Measurements from ENCODE around the gene B3GAT3. TPM values are rescaled to one million over a fixed set of nuclear protein-coding genes. Genes with fewer than 3 reads are reported as not detected.
"Not testable (repeated sequence)": the region's sequence is repeated elsewhere in the genome, so short reads cannot be mapped to it uniquely, and the experiment has no call there.

Gene B3GAT3
- total RNA-seq, 1 experiment from 2014 or later = 51.2 TPM

- H3K4me2 ChIP-seq (ENCODE audit: low read length) = peak overlapping the region; percentile 80
- TF ChIP-seq CEBPB (IDR thresholded peaks at IDR 0.05; ENCODE audit: low read depth) (no peak), SRF (IDR thresholded peaks at IDR 0.05; ENCODE audit: low read depth) (no peak), POLR2A (IDR thresholded peaks at IDR 0.05; ENCODE audit: borderline replicate concordance, extremely low read depth, insufficient read depth, insufficient read length) (no peak)
- ChIA-PET POLR2A (interaction anchor here (1.4 to 14.1 kb wide), 3 partner anchors 8 to 17 kb away, joined by 3 to 195 read pairs (median 3); partner anchors contain the start of genes C11orf98, CSKMT, GANAB and UQCC3), CTCF (interaction anchor here (1.2 kb wide), 1 partner anchor 11 kb away, joined by 5 read pairs; the partner anchor contains the start of genes C11orf98 and CSKMT), RAD21 (ENCODE audit: low non-redundant PET in 1 of 2, low total read pairs in 2 of 2, uncharacterized antibody in 2 of 2, unreplicated experiment in 2 of 2) (no interaction called here)
- no peak for DNase-seq (ENCODE audit: low read depth, low spot score)
- H3K27me3 ChIP-seq (ENCODE audit: insufficient read depth, low read length) = no peaks in the 10 kb centered on the region
- H3K4me3 ChIP-seq (replicated peaks in 1 of 2; ENCODE audit: low read depth in 1 of 2, low read length in 2 of 2) = no peak overlapping the region; a peak in 1 of 4 replicates
- H3K9ac ChIP-seq (ENCODE audit: low read length) = 0 out of 2 replicates have a peak overlapping the region, but pooled peaks have one; percentile 5
- BruUV-seq (replicated peaks) = no TSS peak
- H3K9me2 ChIP-seq (ENCODE audit: insufficient read depth) = no peaks in the 10 kb centered on the region
- H4K20me1 ChIP-seq (ENCODE audit: insufficient read depth) = no peaks in the 10 kb centered on the region
- no peak for ATAC-seq
- H3K36me3 ChIP-seq (ENCODE audit: control insufficient read depth in 1 of 2, insufficient read depth in 2 of 2, low read length in 2 of 2) = peaks cover 2 to 5% of the 10 kb centered on the region in 2 experiments; a peak in 3 of 4 replicates
- no peaks in the 10 kb centered on the region for H3K9me3 ChIP-seq (ENCODE audit: control insufficient read depth in 1 of 2, insufficient read depth in 1 of 2, low read depth in 1 of 2, low read length in 2 of 2)
- intact Hi-C loops (cut with micrococcal nuclease) = loop anchor here (5.0 kb wide), 1 partner anchor 62 kb away; the partner anchor contains the start of gene TUT1
- H3K79me2 ChIP-seq (ENCODE audit: insufficient read depth, low read length) = peaks cover 33% of the 10 kb centered on the region
- peaks cover 7 to 24% of the 10 kb centered on the region in 2 experiments for H3K4me1 ChIP-seq (ENCODE audit: control insufficient read depth in 1 of 2, insufficient read depth in 2 of 2, low read length in 2 of 2)
- H2AFZ ChIP-seq (ENCODE audit: low read depth, low read length, poor library complexity, severe bottlenecking) = no peak overlapping the region
- H3K27ac ChIP-seq (ENCODE audit: low read depth, low read length) = peak overlapping the region; percentile 84
These were observed 32.5 kb upstream of the B3GAT3 start for GRCh38 chr11:62654297-62654696.

- H4K20me1 ChIP-seq (ENCODE audit: insufficient read depth) = no peaks in the 10 kb centered on the region
- H3K4me2 ChIP-seq (ENCODE audit: low read length) = peak overlapping the region; percentile 80
- H3K4me1 ChIP-seq (ENCODE audit: control insufficient read depth in 1 of 2, insufficient read depth in 2 of 2, low read length in 2 of 2) = peaks cover 7 to 24% of the 10 kb centered on the region in 2 experiments
- ChIA-PET CTCF (interaction anchor here (1.0 kb wide), 1 partner anchor 12 kb away, joined by 6 read pairs; the partner anchor contains the start of genes C11orf98 and CSKMT), RAD21 (ENCODE audit: low non-redundant PET in 1 of 2, low total read pairs in 2 of 2, uncharacterized antibody in 2 of 2, unreplicated experiment in 2 of 2) (interaction anchor here in 1 of 2 experiments (1.0 kb wide), 1 partner anchor 13 kb away, joined by 6 read pairs; the partner anchor contains the start of genes C11orf98 and CSKMT), POLR2A (interaction anchor here (0.7 to 14.1 kb wide), 6 partner anchors 13 to 78 kb away, joined by 3 to 195 read pairs (median 10); partner anchors contain the start of genes B3GAT3, C11orf98, CSKMT and LBHD1)
- no peaks in the 10 kb centered on the region for H3K9me3 ChIP-seq (ENCODE audit: control insufficient read depth in 1 of 2, insufficient read depth in 1 of 2, low read depth in 1 of 2, low read length in 2 of 2)
- DNase-seq (ENCODE audit: low read depth, low spot score) = no peak
- TSS peak; percentile 69 for BruUV-seq (replicated peaks)
- H3K27ac ChIP-seq (ENCODE audit: low read depth, low read length) = peak overlapping the region; percentile 84
- H3K36me3 ChIP-seq (ENCODE audit: control insufficient read depth in 1 of 2, insufficient read depth in 2 of 2, low read length in 2 of 2) = peaks cover 8% of the 10 kb centered on the region in 2 experiments; a peak in 3 of 4 replicates
- TF ChIP-seq EGR1 (IDR thresholded peaks at IDR 0.05; ENCODE audit: low read depth) (no peak), FOSL1 (IDR thresholded peaks at IDR 0.05; ENCODE audit: low read depth) (no peak), REST (IDR thresholded peaks at IDR 0.05; ENCODE audit: low read depth) (no peak)
- H3K9me2 ChIP-seq (ENCODE audit: insufficient read depth) = no peaks in the 10 kb centered on the region
- no peak overlapping the region for H2AFZ ChIP-seq (ENCODE audit: low read depth, low read length, poor library complexity, severe bottlenecking)
- peaks cover 33% of the 10 kb centered on the region for H3K79me2 ChIP-seq (ENCODE audit: insufficient read depth, low read length)
- ATAC-seq = no peak
- no peaks in the 10 kb centered on the region for H3K27me3 ChIP-seq (ENCODE audit: insufficient read depth, low read length)
- peak overlapping the region; percentile 96 to 98 for H3K4me3 ChIP-seq (replicated peaks in 1 of 2; ENCODE audit: low read depth in 1 of 2, low read length in 2 of 2)
- intact Hi-C loops (cut with micrococcal nuclease) = loop anchor here (5.0 kb wide), 1 partner anchor 60 kb away; the partner anchor contains the start of gene TUT1
- H3K9ac ChIP-seq (ENCODE audit: low read length) = peak overlapping the region; percentile 96
These were observed 30.6 kb upstream of the B3GAT3 start for GRCh38 chr11:62652161-62653006.

DNA sequence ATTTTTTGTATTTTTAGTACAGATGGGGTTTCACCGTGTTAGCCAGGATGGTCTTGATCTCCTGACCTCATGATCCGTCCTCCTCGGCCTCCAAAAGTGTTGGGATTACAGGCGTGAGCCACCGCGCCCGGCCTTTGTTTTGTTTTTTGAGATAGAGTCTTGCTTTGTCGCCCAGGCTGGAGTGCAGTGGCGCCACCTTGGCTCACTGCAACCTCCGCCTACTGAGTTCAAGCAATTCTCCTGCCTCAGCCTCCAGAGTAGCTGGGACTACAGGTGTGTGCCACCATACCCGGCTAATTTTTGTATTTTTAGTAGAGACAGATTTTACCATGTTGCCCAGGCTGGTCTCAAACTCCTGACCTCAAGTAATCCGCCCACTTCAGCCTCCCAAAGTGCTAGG, 28.5 kb upstream of the B3GAT3 start:
- H2AFZ ChIP-seq (ENCODE audit: low read depth, low read length, poor library complexity, severe bottlenecking); DNase-seq (ENCODE audit: low read depth, low spot score); H3K9me2 ChIP-seq (ENCODE audit: insufficient read depth); BruUV-seq (replicated peaks); ATAC-seq; CTCF ChIA-PET; H3K36me3 ChIP-seq (ENCODE audit: control insufficient read depth in 1 of 2, insufficient read depth in 2 of 2, low read length in 2 of 2); H3K4me2 ChIP-seq (ENCODE audit: low read length); H3K4me3 ChIP-seq (replicated peaks in 1 of 2; ENCODE audit: low read depth in 1 of 2, low read length in 2 of 2); H3K27ac ChIP-seq (ENCODE audit: low read depth, low read length); RAD21 ChIA-PET (ENCODE audit: low non-redundant PET in 1 of 2, low total read pairs in 2 of 2, uncharacterized antibody in 2 of 2, unreplicated experiment in 2 of 2); H3K9me3 ChIP-seq (ENCODE audit: control insufficient read depth in 1 of 2, insufficient read depth in 1 of 2, low read depth in 1 of 2, low read length in 2 of 2); H3K27me3 ChIP-seq (ENCODE audit: insufficient read depth, low read length); H4K20me1 ChIP-seq (ENCODE audit: insufficient read depth); H3K9ac ChIP-seq (ENCODE audit: low read length): not testable (repeated sequence)
- intact Hi-C loops (cut with micrococcal nuclease) = loop anchor here (5.0 kb wide), 1 partner anchor 58 kb away; the partner anchor contains the start of gene TUT1
- POLR2A ChIA-PET = interaction anchor here (0.9 to 14.1 kb wide), 2 partner anchors 9 to 15 kb away, joined by 3 to 195 read pairs; partner anchors contain the start of genes C11orf98 and CSKMT
- peaks cover 44% of the 10 kb centered on the region for H3K79me2 ChIP-seq (ENCODE audit: insufficient read depth, low read length)
- peaks cover 9 to 34% of the 10 kb centered on the region in 2 experiments for H3K4me1 ChIP-seq (ENCODE audit: control insufficient read depth in 1 of 2, insufficient read depth in 2 of 2, low read length in 2 of 2)
